ENCODE data around the gene ZNF280D. TPM values are rescaled to one million over a fixed set of nuclear protein-coding genes. Genes with fewer than 3 reads are reported as not detected.

The ZNF280D gene
- total RNA-seq, 1 donor from 2014 or later: 18.0 TPM

DNA sequence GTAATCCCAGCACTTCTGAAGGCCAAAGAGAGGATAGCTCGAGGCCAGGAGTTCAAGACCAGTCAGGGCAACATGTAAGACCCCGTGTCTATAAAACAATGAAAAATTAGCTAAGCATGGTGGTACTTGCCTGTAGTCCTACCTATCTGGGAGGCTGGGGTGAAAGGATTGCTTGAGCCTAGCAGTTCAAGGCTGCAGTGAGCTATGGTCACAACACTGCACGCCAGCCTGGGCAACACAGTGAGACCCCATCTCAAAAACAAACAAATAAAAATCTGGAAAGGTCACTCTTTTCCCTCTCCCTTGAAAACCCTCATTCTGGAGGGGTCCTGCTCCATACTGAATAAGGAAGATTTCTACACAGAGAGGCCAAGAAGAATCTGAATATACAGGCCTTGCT lies 43.5 kb upstream of the ZNF280D start:
- no peak overlapping the region for H3K4me3 Mint-ChIP-seq

DNA sequence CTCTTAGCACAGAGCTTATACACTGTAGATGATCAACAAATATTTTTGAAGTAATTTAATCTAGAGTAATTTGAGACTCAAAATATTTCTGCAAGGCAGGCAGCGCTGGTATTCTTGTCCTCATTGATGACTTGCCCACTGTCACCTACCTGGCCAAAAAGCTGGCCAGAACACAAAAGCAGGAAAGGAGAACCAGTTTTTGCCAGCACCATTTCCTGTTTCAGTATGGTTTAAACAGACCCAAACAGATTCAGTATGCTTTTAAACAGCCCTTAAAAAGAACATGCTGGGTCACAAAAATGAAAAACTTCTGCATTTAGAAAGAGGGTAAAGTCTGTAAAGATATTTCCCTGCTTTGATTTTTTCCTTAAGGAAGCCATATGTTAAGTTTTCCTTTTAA lies 42.3 kb upstream of the ZNF280D start:
- no peaks in the 10 kb centered on the region for H3K27me3 Mint-ChIP-seq
- peaks cover 4% of the 10 kb centered on the region for H3K9me3 Mint-ChIP-seq
- no peaks in the 10 kb centered on the region for H3K4me1 Mint-ChIP-seq (ENCODE audit: unreplicated experiment)
- TF ChIP-seq, protein P1, sequence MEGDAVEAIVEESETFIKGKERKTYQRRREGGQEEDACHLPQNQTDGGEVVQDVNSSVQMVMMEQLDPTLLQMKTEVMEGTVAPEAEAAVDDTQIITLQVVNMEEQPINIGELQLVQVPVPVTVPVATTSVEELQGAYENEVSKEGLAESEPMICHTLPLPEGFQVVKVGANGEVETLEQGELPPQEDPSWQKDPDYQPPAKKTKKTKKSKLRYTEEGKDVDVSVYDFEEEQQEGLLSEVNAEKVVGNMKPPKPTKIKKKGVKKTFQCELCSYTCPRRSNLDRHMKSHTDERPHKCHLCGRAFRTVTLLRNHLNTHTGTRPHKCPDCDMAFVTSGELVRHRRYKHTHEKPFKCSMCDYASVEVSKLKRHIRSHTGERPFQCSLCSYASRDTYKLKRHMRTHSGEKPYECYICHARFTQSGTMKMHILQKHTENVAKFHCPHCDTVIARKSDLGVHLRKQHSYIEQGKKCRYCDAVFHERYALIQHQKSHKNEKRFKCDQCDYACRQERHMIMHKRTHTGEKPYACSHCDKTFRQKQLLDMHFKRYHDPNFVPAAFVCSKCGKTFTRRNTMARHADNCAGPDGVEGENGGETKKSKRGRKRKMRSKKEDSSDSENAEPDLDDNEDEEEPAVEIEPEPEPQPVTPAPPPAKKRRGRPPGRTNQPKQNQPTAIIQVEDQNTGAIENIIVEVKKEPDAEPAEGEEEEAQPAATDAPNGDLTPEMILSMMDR (conservative IDR thresholded peaks at IDR 0.05): no peak
- H3K27ac Mint-ChIP-seq: no peak overlapping the region
- H3K4me3 Mint-ChIP-seq: no peak overlapping the region
- no peak for DNase-seq (ENCODE audit: extremely low spot score, unreplicated experiment)
- no peaks in the 10 kb centered on the region for H3K36me3 Mint-ChIP-seq

More for the DNA sequence above, 43.5 kb upstream of the ZNF280D start:
- Mint-ChIP-seq H3K36me3 (no peaks in the 10 kb centered on the region), H3K27me3 (no peaks in the 10 kb centered on the region), H3K9me3 (peaks cover 7% of the 10 kb centered on the region), H3K27ac (no peak overlapping the region), H3K4me1 (ENCODE audit: unreplicated experiment) (no peaks in the 10 kb centered on the region)
- no peak for DNase-seq (ENCODE audit: extremely low spot score, unreplicated experiment)
- TF ChIP-seq, protein P1 (conservative IDR thresholded peaks at IDR 0.05): no peak

DNA sequence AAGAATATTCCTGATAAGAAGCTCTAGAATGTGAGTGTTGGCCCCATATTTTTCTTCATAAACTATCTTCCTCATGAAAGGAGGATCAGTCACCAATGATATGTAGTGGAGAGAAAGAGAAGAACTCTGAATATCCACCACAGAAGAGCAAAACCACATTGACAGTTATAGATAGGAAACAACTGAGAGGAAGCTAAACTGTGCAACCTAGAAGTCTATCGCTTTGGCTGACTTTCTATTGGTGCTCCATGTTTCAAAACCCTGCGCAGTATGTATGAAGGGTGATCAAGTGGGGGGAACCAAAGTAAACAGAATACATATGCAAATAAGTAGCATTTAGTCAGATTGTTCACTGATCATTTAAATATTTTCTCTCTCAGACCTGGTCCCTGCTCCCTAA lies 41.0 kb upstream of the ZNF280D start:
- Mint-ChIP-seq H3K27me3 (no peaks in the 10 kb centered on the region), H3K9me3 (no peaks in the 10 kb centered on the region)
- TF ChIP-seq, protein P1 (conservative IDR thresholded peaks at IDR 0.05): no peak

DNA sequence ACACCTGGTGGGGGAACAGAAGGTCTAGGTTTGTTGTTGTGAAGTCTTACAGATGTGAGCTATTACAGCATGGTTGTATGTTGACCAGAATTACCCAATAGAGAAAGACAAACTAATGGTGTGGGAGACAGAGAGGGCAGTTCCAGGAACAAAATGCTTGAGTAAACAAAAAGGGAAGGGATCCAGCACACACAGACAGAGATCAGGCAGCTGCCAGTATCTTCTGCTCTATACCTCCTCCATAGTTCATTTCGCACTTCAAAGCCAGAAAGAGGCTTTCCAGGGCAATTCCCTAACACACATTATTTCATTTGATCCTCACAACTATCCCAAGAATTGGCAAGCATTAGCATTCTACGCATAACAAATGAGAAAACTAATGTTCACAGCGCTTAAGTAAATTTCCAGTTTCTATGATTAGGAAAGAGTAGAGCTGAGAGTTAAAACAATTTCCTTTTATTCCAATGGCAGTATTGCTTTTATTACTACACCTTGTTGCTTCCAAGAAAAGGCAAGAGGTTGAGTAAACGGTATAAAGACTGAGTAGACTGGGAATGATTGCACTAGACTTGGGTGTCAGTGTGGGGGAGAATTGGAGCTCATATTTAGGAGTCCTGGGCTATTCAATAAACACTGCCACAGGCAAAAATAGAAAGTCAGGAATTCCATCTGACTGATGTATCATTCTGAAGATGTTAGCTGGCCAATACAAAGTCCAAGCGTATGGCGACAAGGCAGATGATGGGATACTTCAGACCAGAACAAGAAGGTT lies 39.7 kb upstream of the ZNF280D start:
- Mint-ChIP-seq H3K4me3 (no peak overlapping the region), H3K4me1 (ENCODE audit: unreplicated experiment) (no peaks in the 10 kb centered on the region), H3K27me3 (no peaks in the 10 kb centered on the region), H3K9me3 (no peaks in the 10 kb centered on the region), H3K36me3 (no peaks in the 10 kb centered on the region), H3K27ac (no peak overlapping the region)
- TF ChIP-seq, protein P1 (conservative IDR thresholded peaks at IDR 0.05): no peak
- no peak for DNase-seq (ENCODE audit: extremely low spot score, unreplicated experiment)

More for the DNA sequence above, 41.0 kb upstream of the ZNF280D start:
- H3K27ac Mint-ChIP-seq: no peak overlapping the region
- no peak for DNase-seq (ENCODE audit: extremely low spot score, unreplicated experiment)
- H3K36me3 Mint-ChIP-seq: no peaks in the 10 kb centered on the region
- no peak overlapping the region for H3K4me3 Mint-ChIP-seq
- no peaks in the 10 kb centered on the region for H3K4me1 Mint-ChIP-seq (ENCODE audit: unreplicated experiment)

DNA sequence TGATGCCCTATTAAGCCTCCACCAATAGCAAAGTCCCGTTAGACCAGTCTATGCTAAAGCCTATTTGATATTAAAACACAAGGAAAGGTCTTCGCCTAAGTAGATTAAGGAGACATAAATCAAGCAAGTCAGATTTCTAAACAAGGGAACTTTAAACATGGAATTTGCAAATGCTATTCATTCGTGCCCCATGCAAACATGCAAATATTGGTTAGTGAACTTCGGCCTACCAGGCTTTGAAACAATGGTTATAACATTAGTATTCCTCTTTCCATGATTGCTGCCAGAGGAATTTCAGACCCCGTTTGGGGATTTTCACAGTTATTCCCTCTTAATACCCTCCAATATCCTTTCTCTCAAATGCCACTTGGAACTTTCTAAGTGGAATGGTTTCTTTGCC lies 36.9 kb upstream of the ZNF280D start:
- no peaks in the 10 kb centered on the region for H3K9me3 Mint-ChIP-seq
- H3K4me3 Mint-ChIP-seq: no peak overlapping the region
- H3K27me3 Mint-ChIP-seq: no peaks in the 10 kb centered on the region
- no peak for DNase-seq (ENCODE audit: extremely low spot score, unreplicated experiment)
- TF ChIP-seq, protein P1 (conservative IDR thresholded peaks at IDR 0.05): no peak
- no peaks in the 10 kb centered on the region for H3K36me3 Mint-ChIP-seq
- no peaks in the 10 kb centered on the region for H3K4me1 Mint-ChIP-seq (ENCODE audit: unreplicated experiment)
- H3K27ac Mint-ChIP-seq: no peak overlapping the region
